NCI-H82 treated with DMSO at 0.1 percent for 48 hours (cell line): ENCODE results near the gene RIN1.
A peak's percentile ranks its signal among the peaks of the same experiment; 100 is the strongest.
"Not testable (repeated sequence)": the region's sequence is repeated elsewhere in the genome, so short reads cannot be mapped to it uniquely, and the experiment has no call there.

ENCODE experiments used
- DNase-seq: peaks from one replicate; lab custom pipeline; 2025; ENCODE audit not compliant: unreplicated experiment; lab: John Stamatoyannopoulos, UW

The RIN1 gene

GRCh38 chr11:66321606-66322005 is 14.6 kb downstream of the RIN1 start:
- DNase-seq: no peak

GRCh38 chr11:66320748-66321147 is 15.5 kb downstream of the RIN1 start:
- not testable (repeated sequence) for DNase-seq

DNA sequence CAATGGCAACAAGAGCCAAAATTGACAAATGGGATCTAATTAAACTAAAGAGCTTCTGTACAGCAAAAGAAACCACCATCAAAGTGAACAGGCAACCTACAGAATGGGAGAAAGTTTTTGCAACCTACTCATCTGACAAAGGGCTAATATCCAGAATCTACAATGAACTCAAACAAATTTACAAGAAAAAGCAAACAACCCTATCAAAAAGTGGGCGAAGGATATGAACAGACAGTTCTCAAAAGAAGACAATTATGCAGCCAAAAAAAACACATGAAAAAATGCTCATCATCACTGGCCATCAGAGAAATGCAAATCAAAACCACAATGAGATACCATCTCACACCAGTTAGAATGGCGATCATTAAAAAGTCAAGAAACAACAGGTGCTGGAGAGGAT is 15.9 kb downstream of the RIN1 start:
- DNase-seq: not testable (repeated sequence)

DNA sequence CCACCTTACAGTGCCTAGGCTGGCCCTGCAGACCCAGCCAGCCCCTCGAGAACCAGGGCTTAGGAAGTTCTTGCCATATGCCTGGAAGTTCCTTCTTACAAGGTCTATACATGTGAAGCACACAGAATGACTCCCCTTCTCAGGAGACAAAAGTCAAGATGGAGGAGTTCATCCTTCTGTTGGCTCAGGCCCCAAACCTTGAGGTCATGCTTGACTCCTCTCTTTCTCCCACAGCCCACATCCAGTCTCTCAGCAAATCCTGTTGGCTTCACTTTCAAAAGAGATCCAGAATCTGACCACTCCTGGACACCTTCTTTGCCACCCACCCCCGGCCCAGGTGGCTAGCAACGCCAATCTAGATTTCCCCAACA is 17.6 kb downstream of the RIN1 start:
- DNase-seq: no peak

GRCh38 chr11:66317723-66318599 is 18.3 kb downstream of the RIN1 start:
- no peak for DNase-seq

DNA sequence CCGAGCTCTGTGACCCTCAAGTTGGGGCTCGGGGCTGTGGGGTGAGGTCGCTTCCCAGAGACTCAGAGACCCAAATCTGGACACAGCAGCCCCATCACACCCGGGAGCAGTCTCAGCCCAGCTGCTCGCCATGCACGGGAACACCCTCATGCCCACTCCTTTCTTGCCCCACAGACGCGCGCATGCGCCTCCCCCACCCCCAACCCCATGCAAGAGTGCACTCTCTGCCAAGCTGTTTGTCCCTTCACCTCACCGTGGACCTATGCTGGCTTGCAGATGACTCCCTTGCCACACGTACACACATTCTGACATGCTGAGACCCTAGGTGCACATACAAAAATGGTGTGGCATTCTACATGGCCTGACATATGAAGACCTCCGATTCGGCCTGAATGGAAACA is 18.9 kb downstream of the RIN1 start:
- no peak for DNase-seq

DNA sequence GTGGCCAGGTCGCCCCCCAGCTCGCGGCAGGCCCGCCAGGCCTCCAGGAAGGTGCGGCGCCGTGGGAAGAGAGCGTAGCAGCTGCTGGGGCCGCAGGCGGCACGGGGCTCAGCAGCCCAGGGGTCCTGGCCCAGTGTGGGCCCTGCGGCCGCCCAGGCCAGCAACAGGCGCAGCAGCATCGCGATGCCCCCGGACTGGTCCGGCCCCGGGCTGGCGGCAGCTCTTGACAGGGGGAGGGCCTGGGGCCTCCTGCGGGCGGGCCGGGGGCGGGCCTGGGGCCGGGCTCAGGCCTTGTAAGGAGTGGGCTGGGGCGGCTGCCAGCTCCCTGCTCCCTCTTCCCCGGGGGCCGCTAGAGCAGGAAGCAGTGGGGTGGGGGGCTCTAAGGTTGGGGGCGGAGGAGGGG is 19.4 kb downstream of the RIN1 start, which contains the start of gene CD248:
Gene CD248, minus strand, starts transcription at position 196 of the 403 bp plus-strand sequence. Its CDS starts 17 bp downstream, at position 179.
- no peak for DNase-seq

- no peak for DNase-seq
These were observed 20.1 kb downstream of the RIN1 start for GRCh38 chr11:66315921-66316811.

DNA sequence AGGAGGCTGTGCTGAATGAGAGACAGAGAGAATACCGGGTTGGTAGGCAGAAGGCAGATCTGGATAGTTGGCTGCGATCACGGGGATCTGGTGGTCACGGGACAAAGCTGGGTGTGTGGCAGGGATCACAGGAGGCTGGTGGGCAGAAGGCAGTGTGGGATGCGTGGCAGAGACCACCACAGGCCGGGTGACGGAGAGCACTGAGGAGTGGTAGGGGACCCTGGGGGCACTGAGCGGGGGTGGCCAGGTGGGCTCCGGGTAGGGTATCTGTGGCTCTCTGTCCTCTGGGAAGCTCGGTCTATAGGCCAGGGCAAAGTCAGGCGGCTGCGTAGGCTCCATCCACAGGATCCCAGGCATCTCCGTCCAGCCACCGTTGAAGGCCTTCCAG is 20.7 kb downstream of the RIN1 start:
- no peak for DNase-seq

DNA sequence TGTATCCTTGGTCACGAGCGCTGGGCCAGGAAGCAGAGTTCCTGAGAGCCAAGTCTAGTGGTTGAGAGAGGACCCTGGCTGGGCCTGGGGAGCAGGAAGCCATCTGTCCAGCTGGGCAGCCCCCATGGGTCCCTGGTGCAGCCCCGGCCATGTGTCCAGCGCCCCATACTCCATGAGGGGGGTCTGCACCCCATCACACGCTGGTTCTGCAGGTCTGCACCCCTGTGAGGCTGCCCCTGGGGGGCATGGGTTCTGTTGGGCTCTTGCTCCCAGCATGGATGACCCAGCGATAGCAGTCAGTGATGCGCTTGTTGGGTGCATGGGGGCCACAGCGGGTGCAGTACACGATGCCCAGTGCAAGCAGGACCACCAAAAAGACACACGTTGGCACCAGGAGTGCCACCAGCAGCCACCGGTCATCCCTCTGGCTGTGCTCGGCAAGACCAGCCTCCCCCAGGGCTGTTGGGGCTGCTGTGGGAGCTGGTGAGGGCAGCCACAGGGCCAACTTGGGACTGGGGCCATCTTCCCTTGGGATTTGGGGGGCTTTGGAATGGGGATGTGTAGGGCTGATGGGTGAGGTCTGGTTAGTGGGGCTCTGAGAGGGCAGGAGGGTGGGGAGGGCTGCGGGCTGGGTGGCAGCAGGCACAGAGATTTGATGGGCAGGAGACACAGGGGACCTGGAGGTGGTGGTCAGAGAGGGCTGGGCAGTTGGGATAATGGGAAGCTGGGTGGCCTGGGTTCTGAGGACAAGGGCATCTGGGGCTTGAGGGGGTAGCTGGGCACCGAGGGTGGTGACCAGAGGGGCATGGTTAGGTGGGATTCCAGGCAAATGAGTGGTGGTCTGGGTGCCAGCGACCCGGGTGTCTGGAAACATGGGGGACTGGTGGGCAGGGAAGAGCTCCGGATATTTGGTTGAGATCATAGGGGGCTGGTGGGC is 21.4 kb downstream of the RIN1 start:
- DNase-seq: no peak

GRCh38 chr11:66314186-66314501 is 22.1 kb downstream of the RIN1 start:
- no peak for DNase-seq

DNA sequence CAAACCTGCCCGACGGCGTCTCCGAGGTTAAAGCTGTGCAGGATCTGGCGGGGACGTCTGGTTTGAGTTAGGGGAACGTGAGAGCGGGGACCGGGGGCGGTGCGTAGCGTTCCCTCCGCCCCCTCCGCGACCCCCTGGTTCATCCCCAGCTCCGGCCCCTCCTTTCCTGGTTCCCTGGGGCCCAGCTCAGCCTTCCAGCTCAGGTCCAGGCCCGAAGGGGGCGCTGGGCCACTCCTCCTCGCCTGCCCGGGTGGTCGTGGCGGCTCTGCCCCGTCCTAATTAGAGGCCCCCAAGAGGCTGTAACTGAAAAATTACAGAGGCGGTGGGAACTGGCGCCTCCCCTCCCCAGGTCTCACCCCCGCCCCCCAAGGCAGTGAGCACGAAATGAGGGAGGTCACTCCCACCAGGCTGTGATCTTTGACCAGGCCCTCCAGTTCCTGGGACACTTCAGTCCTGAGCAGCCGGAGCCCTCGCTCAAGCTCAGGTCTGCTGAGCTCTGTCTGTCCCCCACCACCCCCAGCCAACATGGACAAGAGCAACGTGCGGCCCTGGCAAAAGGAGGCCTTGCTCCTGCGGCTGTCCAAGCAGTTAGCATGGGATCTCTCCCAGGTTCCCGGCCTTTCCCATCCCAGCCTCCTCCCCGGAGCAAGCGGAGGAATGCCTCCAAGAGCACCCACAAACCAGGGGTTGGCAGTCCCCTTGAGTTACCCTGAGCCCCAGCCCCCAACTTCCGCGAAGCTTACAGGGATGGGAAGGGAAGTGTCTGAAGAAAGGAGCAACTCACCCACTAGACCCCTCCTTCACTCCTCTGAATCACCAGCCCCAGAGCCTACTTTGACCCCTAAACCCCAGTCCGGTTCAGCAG is 22.7 kb downstream of the RIN1 start:
- DNase-seq: no peak

- peak; percentile 90 for DNase-seq
These were observed 23.5 kb downstream of the RIN1 start for GRCh38 chr11:66312549-66313320.

GRCh38 chr11:66311965-66312548 is 24.2 kb downstream of the RIN1 start:
- DNase-seq: peak; percentile 83

GRCh38 chr11:66311470-66311964 is 24.7 kb downstream of the RIN1 start:
- no peak for DNase-seq

DNA sequence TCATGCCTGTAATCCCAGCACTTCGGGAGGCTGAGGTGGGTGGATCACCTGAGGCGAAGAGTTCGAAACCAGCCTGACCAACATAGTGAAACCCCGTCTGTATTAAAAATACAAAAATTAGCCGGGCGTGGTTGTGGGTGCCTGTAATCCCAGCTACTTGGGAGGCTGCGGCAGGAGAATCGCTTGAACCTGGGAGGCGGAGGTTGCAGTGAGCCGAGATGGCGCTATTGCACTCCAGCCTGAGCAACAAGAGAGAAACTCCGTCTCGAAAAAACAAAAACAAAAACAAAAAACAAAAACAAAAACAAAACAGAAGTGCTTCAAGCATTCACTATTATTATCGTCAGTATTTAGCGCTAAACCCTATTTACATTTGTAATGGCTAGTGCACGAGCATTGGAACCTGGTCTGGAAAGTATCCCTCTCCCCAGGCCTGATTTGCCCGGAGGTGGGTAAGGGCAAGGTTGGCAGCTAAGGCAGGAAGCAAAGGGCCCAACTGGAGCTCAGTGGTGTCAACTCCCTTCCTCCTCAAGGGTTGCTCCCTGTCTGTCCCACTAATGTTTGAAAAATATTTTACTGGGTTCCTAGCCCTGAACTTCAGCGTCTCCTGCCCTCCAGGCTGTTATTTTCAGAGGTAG is 25.3 kb downstream of the RIN1 start:
- not testable (repeated sequence) for DNase-seq

DNA sequence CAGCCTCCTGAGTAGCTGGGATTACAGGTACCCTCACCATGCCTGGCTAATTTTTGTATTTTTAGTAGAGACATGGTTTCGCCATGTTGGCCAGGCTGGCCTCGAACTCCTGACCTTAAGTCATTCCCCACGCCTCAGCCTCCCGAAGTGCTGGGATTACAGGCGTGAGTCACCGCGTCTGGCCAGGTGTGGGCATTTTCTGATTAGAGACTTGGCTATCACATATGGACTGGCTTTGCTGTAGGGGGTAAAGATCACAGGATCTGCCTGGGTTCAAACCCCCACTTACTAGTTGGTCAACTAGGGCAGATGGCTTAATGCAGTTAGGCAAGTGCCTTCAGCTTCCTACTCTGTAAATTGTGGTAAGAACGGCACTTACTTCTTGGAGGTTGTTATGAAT is 25.9 kb downstream of the RIN1 start:
- no peak for DNase-seq

DNA sequence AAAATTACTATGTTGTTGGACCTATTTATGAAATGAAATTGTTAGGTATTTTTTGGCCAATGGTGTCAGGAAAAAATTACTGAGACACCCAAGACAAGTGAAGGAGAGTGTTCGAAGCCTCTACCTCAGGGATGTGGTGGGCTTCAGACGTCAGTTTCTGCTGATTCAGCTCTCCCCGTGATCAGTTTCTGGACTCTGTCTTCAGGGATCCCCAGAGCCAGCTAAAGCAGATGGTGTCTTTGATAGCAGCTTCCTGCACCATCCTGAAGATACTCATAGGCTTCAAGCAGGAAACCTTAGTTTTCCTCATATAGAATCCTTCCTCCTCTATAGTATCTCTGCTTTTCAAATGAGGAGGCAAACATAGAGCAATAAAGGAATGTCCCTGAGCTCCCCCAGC is 26.8 kb downstream of the RIN1 start:
- no peak for DNase-seq
